Osteoblast (primary cell): ENCODE results near the gene GPR52. TPM values are rescaled to one million over a fixed set of nuclear protein-coding genes. Genes with fewer than 3 reads are reported as not detected.

Experiments used
- DNase-seq: peaks from one replicate; pipeline ENCODE4 v3.0.0; 2011; ENCODE audit warnings: low spot score, mixed read lengths; ENCODE audit not compliant: insufficient read length; ENCODE audit errors: missing footprints
- H2AFZ ChIP-seq: 2 replicates; pipeline ENCODE4 v1.6.0; 2011; ENCODE audit warnings: mild to moderate bottlenecking, low read length
- H3K27ac ChIP-seq: 2 replicates; pipeline ENCODE4 v1.5.1; 2011; ENCODE audit warnings: mild to moderate bottlenecking, low read depth, low read length, moderate library complexity
- H3K27me3 ChIP-seq: 2 replicates; pipeline ENCODE4 v1.6.0; 2012; ENCODE audit warnings: mild to moderate bottlenecking, control low read depth, inconsistent platforms, low read length, moderate library complexity; ENCODE audit not compliant: insufficient read depth
- H3K36me3 ChIP-seq: 2 replicates; pipeline ENCODE4 v1.5.1; 2011; ENCODE audit warnings: mild to moderate bottlenecking, low read length, control low read depth, moderate library complexity; ENCODE audit not compliant: insufficient read depth
- H3K4me1 ChIP-seq: 2 replicates; pipeline ENCODE4 v1.5.1; 2011; ENCODE audit warnings: mild to moderate bottlenecking, low read length, control low read depth, moderate library complexity; ENCODE audit not compliant: insufficient read depth
- H3K4me2 ChIP-seq: 2 replicates; pipeline ENCODE4 v1.6.0; 2011; ENCODE audit warnings: mild to moderate bottlenecking, low read length; ENCODE audit not compliant: insufficient read depth
- H3K4me3 ChIP-seq: fragments of 200-600 bp; sonication (generic); 3 replicates; pipeline ENCODE4 v1.5.1; 2012; ENCODE audit warnings: mild to moderate bottlenecking, low read length, inconsistent platforms; ENCODE audit not compliant: insufficient read depth
- H3K79me2 ChIP-seq: 2 replicates; pipeline ENCODE4 v1.6.0; 2012; ENCODE audit warnings: mild to moderate bottlenecking, low read length, control low read depth, inconsistent platforms; ENCODE audit not compliant: insufficient read depth
- H3K9me3 ChIP-seq: 2 replicates; pipeline ENCODE4 v1.5.1; 2011; ENCODE audit warnings: low read depth, low read length, control low read depth
- H4K20me1 ChIP-seq: 2 replicates; pipeline ENCODE4 v1.6.0; 2012; ENCODE audit warnings: mild to moderate bottlenecking, low read length, control low read depth; ENCODE audit not compliant: insufficient read depth
- total RNA-seq: library from RNA; depleted of rRNA; stranded (reverse); fragments of >200 nt; gene quantifications from 2 replicates; pipeline ENCODE4 v1.2.3, GENCODE V29; 2012
- TF ChIP-seq, protein P1 (sequence below): IDR thresholded peaks from 2 replicates; pipeline ENCODE4 v1.5.1; 2011; ENCODE audit warnings: mild to moderate bottlenecking, low read depth, low read length, moderate library complexity; ENCODE audit errors: extremely low read depth

GPR52 gene, protein sequence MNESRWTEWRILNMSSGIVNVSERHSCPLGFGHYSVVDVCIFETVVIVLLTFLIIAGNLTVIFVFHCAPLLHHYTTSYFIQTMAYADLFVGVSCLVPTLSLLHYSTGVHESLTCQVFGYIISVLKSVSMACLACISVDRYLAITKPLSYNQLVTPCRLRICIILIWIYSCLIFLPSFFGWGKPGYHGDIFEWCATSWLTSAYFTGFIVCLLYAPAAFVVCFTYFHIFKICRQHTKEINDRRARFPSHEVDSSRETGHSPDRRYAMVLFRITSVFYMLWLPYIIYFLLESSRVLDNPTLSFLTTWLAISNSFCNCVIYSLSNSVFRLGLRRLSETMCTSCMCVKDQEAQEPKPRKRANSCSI
- total RNA-seq: 1.4 and 2.4 TPM in 2 replicates

DNA sequence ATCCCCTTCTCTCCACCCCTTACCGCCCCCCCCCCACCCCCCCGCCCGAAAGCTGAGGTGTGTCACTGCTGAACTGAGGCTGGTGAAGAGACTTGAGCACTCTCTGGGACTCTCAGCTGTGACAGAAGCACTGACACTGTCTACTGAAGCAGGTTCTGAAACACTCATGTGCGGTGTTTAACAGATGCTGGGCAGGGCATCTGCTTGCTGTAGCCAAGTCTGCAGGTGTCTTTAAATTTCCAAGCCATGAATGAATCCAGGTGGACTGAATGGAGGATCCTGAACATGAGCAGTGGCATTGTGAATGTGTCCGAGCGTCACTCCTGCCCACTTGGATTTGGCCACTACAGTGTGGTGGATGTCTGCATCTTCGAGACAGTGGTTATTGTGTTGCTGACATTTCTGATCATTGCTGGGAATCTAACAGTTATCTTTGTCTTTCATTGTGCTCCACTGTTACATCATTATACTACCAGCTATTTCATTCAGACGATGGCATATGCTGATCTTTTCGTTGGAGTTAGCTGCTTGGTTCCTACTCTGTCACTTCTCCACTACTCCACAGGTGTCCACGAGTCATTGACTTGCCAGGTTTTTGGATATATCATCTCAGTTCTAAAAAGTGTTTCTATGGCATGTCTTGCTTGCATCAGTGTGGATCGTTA, at the start of gene GPR52:
Gene GPR52 (plus strand): TSS at position 99 of the 665 bp plus-strand sequence. CDS start 148 bp downstream, at position 247.
- no peaks in the 10 kb centered on the region for H3K27me3 ChIP-seq
- H3K4me1 ChIP-seq: no peaks in the 10 kb centered on the region
- no peaks in the 10 kb centered on the region for H3K79me2 ChIP-seq
- TF ChIP-seq, protein P1, sequence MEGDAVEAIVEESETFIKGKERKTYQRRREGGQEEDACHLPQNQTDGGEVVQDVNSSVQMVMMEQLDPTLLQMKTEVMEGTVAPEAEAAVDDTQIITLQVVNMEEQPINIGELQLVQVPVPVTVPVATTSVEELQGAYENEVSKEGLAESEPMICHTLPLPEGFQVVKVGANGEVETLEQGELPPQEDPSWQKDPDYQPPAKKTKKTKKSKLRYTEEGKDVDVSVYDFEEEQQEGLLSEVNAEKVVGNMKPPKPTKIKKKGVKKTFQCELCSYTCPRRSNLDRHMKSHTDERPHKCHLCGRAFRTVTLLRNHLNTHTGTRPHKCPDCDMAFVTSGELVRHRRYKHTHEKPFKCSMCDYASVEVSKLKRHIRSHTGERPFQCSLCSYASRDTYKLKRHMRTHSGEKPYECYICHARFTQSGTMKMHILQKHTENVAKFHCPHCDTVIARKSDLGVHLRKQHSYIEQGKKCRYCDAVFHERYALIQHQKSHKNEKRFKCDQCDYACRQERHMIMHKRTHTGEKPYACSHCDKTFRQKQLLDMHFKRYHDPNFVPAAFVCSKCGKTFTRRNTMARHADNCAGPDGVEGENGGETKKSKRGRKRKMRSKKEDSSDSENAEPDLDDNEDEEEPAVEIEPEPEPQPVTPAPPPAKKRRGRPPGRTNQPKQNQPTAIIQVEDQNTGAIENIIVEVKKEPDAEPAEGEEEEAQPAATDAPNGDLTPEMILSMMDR: no peak
- H3K27ac ChIP-seq: no peak within 1 kb of the TSS
- no peaks in the 10 kb centered on the region for H3K9me3 ChIP-seq
- H3K4me3 ChIP-seq: no peak within 1 kb of the TSS
- no peak for DNase-seq
- H4K20me1 ChIP-seq: no peaks in the 10 kb centered on the region
- no peaks in the 10 kb centered on the region for H3K36me3 ChIP-seq
- H2AFZ ChIP-seq: no peak within 1 kb of the TSS
- no peak within 1 kb of the TSS for H3K4me2 ChIP-seq

DNA sequence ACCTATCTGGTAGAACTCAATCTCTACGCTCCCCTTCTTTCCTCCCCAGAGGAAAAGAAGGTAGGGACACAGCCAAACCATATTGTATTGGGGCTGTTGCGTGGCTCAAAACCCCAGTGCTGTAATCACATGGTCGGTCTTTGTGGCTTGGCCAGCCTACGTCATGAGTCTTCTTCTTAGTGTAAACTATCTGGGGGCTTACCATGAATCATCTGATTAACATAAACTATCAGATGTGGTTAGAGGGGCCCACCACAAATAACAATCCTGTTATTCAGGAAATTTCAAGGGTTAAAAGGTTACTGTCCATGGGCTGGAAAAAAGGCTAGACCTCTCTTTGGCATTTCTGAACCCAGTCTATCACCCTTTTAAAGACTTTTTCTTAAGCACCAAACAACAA, 49.5 kb upstream of the GPR52 start:
- TF ChIP-seq, protein P1: no peak
- no peaks in the 10 kb centered on the region for H3K4me1 ChIP-seq
- no peak overlapping the region for H3K4me2 ChIP-seq
- no peak overlapping the region for H3K4me3 ChIP-seq
- H3K9me3 ChIP-seq: no peaks in the 10 kb centered on the region
- no peaks in the 10 kb centered on the region for H3K36me3 ChIP-seq
- no peaks in the 10 kb centered on the region for H3K79me2 ChIP-seq
- no peak overlapping the region for H2AFZ ChIP-seq
- H3K27ac ChIP-seq: no peak overlapping the region
- H4K20me1 ChIP-seq: no peaks in the 10 kb centered on the region
- no peaks in the 10 kb centered on the region for H3K27me3 ChIP-seq
- DNase-seq: no peak

DNA sequence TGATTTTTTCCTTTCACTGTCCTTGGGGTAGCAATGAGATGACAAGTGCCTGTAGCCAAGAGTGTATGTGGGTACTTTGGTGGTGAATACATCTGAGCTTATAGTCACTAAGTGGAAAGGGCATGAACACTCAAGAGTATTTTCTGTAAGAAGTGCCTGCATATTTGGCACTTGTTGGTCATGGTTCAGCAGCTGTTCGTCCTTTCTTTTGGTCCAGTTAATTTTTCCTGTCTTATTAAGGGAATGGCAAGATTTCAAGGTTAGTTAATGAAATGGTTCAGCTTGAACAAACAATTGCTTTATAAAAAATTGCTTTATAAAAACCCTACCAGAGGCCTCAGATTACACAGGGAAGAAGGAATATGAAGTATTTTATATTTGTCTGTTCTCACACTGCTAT, 48.6 kb upstream of the GPR52 start:
- Histone ChIP-seq H3K27me3 (no peaks in the 10 kb centered on the region), H2AFZ (no peak overlapping the region), H3K4me2 (no peak overlapping the region), H3K4me3 (no peak overlapping the region), H3K4me1 (no peaks in the 10 kb centered on the region), H3K27ac (no peak overlapping the region), H3K9me3 (no peaks in the 10 kb centered on the region), H3K79me2 (no peaks in the 10 kb centered on the region), H3K36me3 (no peaks in the 10 kb centered on the region), H4K20me1 (no peaks in the 10 kb centered on the region)
- no peak for DNase-seq
- TF ChIP-seq, protein P1: no peak

DNA sequence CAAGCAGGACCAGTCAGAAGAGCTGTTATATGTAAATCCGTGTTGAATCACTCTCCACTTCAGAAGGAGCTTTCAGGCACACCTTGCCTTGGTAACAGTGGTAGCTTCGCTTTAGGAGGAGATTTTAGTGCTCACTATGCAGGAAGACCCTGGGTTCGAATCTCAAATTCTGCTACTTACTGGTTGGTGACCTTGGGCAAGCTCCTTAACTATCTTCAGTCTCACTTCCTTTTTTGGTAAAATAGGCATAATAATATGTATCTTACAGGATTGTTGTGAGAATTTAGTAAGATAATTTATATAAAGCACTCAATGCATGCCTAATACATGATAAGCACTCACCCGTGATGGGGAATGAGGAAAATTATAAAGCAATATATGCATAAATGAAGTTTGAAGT, 46.7 kb upstream of the GPR52 start:
- no peak overlapping the region for H3K4me3 ChIP-seq
- H3K27me3 ChIP-seq: no peaks in the 10 kb centered on the region
- no peaks in the 10 kb centered on the region for H3K36me3 ChIP-seq
- no peak overlapping the region for H3K4me2 ChIP-seq
- H3K4me1 ChIP-seq: no peaks in the 10 kb centered on the region
- H3K27ac ChIP-seq: no peak overlapping the region
- TF ChIP-seq, protein P1: no peak
- no peaks in the 10 kb centered on the region for H3K9me3 ChIP-seq
- H4K20me1 ChIP-seq: no peaks in the 10 kb centered on the region
- DNase-seq: no peak
- H2AFZ ChIP-seq: no peak overlapping the region
- no peaks in the 10 kb centered on the region for H3K79me2 ChIP-seq
